Left ventricle myocardium inferior (tissue), 1 donor: ENCODE data around the gene TNIK. TPM values are rescaled to one million over a fixed set of nuclear protein-coding genes. Genes with fewer than 3 reads are reported as not detected.
A peak's percentile ranks its signal among the peaks of the same experiment; 100 is the strongest.

ENCODE experiments used
- DNase-seq: peaks from one replicate; pipeline ENCODE4 v3.0.0-alpha.2; 2020
- H3K27ac ChIP-seq: fragments of 200-600 bp; replicated peaks from 2 replicates; pipeline ENCODE4 v1.8.0; 2021
- H3K27me3 ChIP-seq: fragments of 200-600 bp; 2 replicates; pipeline ENCODE4 v1.8.0; 2021; ENCODE audit warnings: low read depth
- H3K36me3 ChIP-seq: fragments of 200-600 bp; 2 replicates; pipeline ENCODE4 v1.8.0; 2021
- H3K4me1 ChIP-seq: fragments of 200-600 bp; 2 replicates; pipeline ENCODE4 v1.8.0; 2021
- H3K4me3 ChIP-seq: fragments of 200-600 bp; 2 replicates; pipeline ENCODE4 v1.8.0; 2021; ENCODE audit warnings: mild to moderate bottlenecking, moderate library complexity
- H3K9me3 ChIP-seq: fragments of 200-600 bp; replicated peaks from 2 replicates; pipeline ENCODE4 v1.8.0; 2021
- CTCF ChIP-seq: fragments of 200-600 bp; IDR thresholded peaks from 2 replicates; pipeline ENCODE4 v1.8.0; 2021; ENCODE audit warnings: antibody characterized with exemption, mild to moderate bottlenecking, borderline replicate concordance
- intact Hi-C: fragments of 100-400 bp; cut with micrococcal nuclease; formaldehyde crosslinking; loops from one replicate; pipeline ENCODE4 v1.11.0; 2022
- total RNA-seq: library from RNA; stranded (reverse); fragmentation: NEBNext Ultra II Directional; extraction: Animal tissue kit (Norgen Biotek cat#: 25700); gene quantifications from one replicate; pipeline ENCODE4 v1.2.1, GENCODE V29; 2021
- donor health status: DM: no; HTN: yes; CAD: no; lungs with severe emphysema.

TNIK gene
- total RNA-seq, 1 donor from 2014 or later: 28.6 TPM

DNA sequence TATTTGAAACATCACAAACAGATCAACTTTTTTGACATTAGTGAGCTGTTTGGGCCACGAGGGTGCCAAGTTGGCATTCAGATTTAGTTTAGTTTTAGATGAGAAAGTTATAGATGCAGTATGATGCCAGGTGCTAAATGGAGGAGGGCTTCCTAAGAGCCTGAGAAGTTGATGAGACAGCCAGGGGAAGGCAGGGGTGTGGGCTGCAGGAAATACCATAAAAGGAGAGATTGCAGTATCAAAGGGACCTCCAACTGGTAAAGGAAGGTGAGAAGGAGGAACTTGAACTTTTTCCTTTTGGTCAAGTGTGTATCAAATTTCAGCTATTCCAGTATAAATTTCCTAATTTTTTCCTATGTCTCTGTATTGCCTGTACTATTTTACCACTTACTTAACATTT lies 2.0 kb upstream of the TNIK start:
- intact Hi-C loops: loop anchor here (10.0 kb wide), 1 partner anchor 93 kb away; no protein-coding TSS in a partner anchor
- Histone ChIP-seq H3K4me3 (no peak overlapping the region), H3K27me3 (peaks cover 13% of the 10 kb centered on the region), H3K27ac (no peak overlapping the region), H3K9me3 (no peaks in the 10 kb centered on the region), H3K4me1 (peaks cover 44% of the 10 kb centered on the region), H3K36me3 (no peaks in the 10 kb centered on the region)
- DNase-seq: no peak
- no peak for TF ChIP-seq CTCF

DNA sequence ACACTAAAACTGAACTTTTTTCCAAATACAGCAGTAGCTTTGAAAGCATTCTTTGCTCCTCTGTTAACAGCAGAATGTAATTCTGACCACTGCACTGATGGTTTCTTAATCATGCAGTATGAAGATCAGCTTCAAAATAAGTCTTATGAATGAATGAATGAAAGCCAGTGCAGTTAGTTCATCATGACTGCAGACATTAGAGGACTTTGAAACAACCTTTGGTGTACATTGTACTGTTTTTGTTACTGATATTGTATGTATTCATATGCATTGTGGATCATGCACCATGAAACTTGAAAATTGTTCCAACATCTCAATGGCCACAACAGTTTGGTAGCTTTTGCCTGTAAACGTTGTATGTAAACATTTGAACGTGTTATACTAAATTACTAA lies 1.3 kb upstream of the TNIK start:
- intact Hi-C loops: loop anchor here (10.0 kb wide), 1 partner anchor 93 kb away; no protein-coding TSS in a partner anchor
- Histone ChIP-seq H3K4me3 (peak overlapping the region; percentile 84), H3K9me3 (no peaks in the 10 kb centered on the region), H3K27ac (peak overlapping the region; percentile 87), H3K4me1 (peaks cover 51% of the 10 kb centered on the region), H3K36me3 (no peaks in the 10 kb centered on the region), H3K27me3 (peaks cover 13% of the 10 kb centered on the region)
- no peak for TF ChIP-seq CTCF
- DNase-seq: no peak

DNA sequence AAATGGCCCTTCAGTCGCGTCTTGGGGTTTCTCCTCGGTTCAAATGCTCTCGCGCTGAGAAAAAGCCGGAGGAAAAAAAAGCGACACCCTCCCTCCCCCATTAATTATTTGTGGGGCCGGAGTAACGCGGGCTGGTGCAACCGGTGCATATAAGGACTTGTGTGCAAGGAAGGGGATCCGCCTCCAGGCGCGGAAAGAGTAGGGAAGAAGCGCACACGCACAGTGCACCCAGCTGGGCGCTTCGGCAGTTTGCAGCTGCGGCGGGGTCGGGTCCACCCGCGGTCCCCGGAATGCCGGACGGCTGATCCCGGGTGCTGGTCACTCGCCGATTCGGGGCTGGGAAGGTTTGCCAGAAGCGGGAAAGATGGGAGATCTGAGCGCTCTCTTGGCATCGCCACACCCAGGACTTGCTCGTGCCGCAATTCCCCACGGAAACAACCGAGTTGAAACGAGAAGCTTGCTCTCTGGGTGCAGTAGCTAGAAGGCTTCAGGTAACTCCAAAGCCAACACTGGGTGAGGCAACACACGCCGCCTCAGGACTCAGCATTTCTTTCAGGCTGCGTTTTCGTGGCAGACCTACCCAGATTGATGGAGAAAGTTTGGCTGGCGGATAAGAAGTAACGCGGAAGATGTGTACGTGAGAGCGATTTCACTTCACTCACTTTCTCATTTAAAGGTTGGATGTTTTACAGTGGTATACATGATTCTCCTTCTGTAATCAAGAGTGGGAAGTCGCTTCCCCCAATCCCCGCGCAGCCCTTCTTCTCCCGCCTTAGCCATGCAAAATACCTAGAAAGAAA lies 720 bp upstream of the TNIK start:
- Histone ChIP-seq H3K27me3 (peaks cover 13% of the 10 kb centered on the region), H3K4me3 (peak overlapping the region; percentile 84)

DNA sequence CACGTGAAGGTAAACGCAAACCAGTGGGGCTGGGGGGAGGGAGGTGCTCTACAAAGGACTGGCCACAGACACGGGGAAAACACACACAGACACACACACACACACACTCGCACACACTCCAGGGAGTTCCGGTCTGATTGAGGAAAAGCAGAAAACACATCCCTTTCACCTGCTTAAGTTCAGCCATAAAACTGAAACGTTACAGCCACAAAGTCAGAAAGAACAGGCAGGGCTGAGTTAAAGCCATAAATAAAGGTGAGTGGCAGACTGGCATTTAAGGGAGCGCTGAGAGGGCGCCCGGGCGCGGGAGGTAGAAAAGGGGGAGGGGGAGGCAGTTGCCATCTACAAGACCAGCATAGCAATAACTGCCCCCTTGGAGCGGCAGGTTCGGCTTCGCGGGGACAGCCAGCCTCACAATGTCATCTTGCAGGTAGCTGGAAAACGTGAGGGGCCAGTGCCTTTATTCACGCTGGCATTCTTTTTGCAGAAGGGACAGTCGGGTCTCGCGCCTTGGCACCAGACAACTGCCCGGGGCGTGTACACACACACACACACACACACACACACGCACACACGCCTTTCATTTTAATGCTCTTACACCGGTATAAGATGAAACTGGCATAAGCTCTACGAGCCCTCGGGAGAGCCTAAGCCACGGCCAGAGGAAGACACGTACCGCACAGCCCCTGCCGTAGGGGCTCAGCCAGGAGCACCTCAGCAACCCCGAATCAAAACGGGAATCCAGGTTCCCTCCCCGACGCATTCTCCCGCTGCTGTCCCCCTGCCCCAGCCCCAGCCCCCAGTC lies 866 bp downstream of the TNIK start:
- no peak for TF ChIP-seq CTCF
- H3K4me3 ChIP-seq: peak overlapping the region; percentile 84
- H3K9me3 ChIP-seq: no peaks in the 10 kb centered on the region
- peak; percentile 27 for DNase-seq
- peaks cover 13% of the 10 kb centered on the region for H3K27me3 ChIP-seq
- H3K36me3 ChIP-seq: no peaks in the 10 kb centered on the region
- intact Hi-C loops: loop anchor here (10.0 kb wide), 1 partner anchor 265 kb away; no protein-coding TSS in a partner anchor
- peak overlapping the region; percentile 87 for H3K27ac ChIP-seq
- peaks cover 73% of the 10 kb centered on the region for H3K4me1 ChIP-seq

More for the DNA sequence above, 720 bp upstream of the TNIK start:
- DNase-seq: peak; percentile 64
- Histone ChIP-seq H3K4me1 (peaks cover 57% of the 10 kb centered on the region), H3K27ac (peak overlapping the region; percentile 87), H3K9me3 (no peaks in the 10 kb centered on the region), H3K36me3 (no peaks in the 10 kb centered on the region)
- TF ChIP-seq CTCF: peak; percentile 45
- intact Hi-C loops: loop anchor here (10.0 kb wide), 1 partner anchor 94 kb away; no protein-coding TSS in a partner anchor

GRCh38 chr3:171458864-171459136 lies 1.4 kb downstream of the TNIK start:
- DNase-seq: no peak
- intact Hi-C loops: loop anchor here (10.0 kb wide), 1 partner anchor 264 kb away; no protein-coding TSS in a partner anchor
- Histone ChIP-seq H3K36me3 (no peaks in the 10 kb centered on the region), H3K4me1 (peaks cover 74% of the 10 kb centered on the region), H3K4me3 (peak overlapping the region; percentile 84), H3K9me3 (no peaks in the 10 kb centered on the region), H3K27ac (peak overlapping the region; percentile 87), H3K27me3 (peaks cover 13% of the 10 kb centered on the region)
- TF ChIP-seq CTCF: no peak
